A549 (cell line): ENCODE data around the gene RAB17. TPM values are rescaled to one million over a fixed set of nuclear protein-coding genes. Genes with fewer than 3 reads are reported as not detected.
A peak's percentile ranks its signal among the peaks of the same experiment; 100 is the strongest.

Experiments
- ATAC-seq, 2 experiments: fragments of 200-7000 bp in 1 of 2; fragments of >200 bp in 1 of 2; cut with Nextera tagmentation in 1 of 2; cut with Tn5 transposase in 1 of 2; 3 replicates each; pipeline versions ENCODE4 v1.8.0 to v1.9.1; 2018 to 2020; ENCODE audit warnings: mild to moderate bottlenecking in 1 of 2, moderate library complexity in 1 of 2
- CTCF ChIA-PET: fragments of 300-600 bp; sonication (Branson Sonifier 250); formaldehyde crosslinking; extraction: SDS; loops from one replicate; lab custom pipeline; 2021; ENCODE audit warnings: antibody characterized with exemption, inconsistent platforms; lab: Yijun Ruan, JAX
- POLR2A ChIA-PET: fragments of 350-600 bp; formaldehyde crosslinking; extraction: SDS; loops from one replicate; lab custom pipeline; 2021; ENCODE audit warnings: antibody characterized with exemption, inconsistent platforms; lab: Yijun Ruan, JAX
- DNase-seq, 2 experiments: peaks; one replicate each; pipeline versions ENCODE4 v3.0.0 to v3.0.0-alpha.2; 2011 to 2016; ENCODE audit warnings: low read depth in 1 of 2, low spot score in 1 of 2
- FAIRE-seq: peaks from 2 replicates; lab custom pipeline; 2011; peaks lifted over from hg19 to GRCh38; lab: Jason Lieb, UNC
- H3K27ac ChIP-seq, 2 experiments: fragments of >200 bp; sonication (Bioruptor Twin); formaldehyde crosslinking; 3 replicates each; pipeline ENCODE4 v1.5.1; 2016 to 2017
- H3K4me1 ChIP-seq: fragments of >200 bp; sonication (Bioruptor Twin); formaldehyde crosslinking; 3 replicates; pipeline ENCODE4 v1.6.1; 2016
- H3K4me2 ChIP-seq: fragments of >200 bp; sonication (Bioruptor Twin); formaldehyde crosslinking; 3 replicates; pipeline ENCODE4 v1.6.1; 2016
- H3K4me3 ChIP-seq: fragments of >200 bp; sonication (Bioruptor Twin); formaldehyde crosslinking; 3 replicates; pipeline ENCODE4 v1.5.1; 2016
- H3K9me3 ChIP-seq: fragments of >200 bp; sonication (Bioruptor Twin); formaldehyde crosslinking; 3 replicates; pipeline ENCODE4 v1.6.1; 2016
- CBX8 ChIP-seq: fragments of 200-600 bp; sonication (generic); IDR thresholded peaks from 2 replicates; pipeline ENCODE4 v1.6.1; 2016
- CHD2 ChIP-seq: fragments of 150-350 bp; IDR thresholded peaks from 2 replicates; pipeline ENCODE4 v1.6.1; 2014; ENCODE audit warnings: low read length; ENCODE audit not compliant: partially characterized antibody
- FOSL2 ChIP-seq, 2 experiments: fragments of 450-650 bp in 1 of 2; fragments of >200 bp in 1 of 2; sonication (Bioruptor Twin) in 1 of 2; formaldehyde crosslinking; IDR thresholded peaks; 2 replicates each; pipeline versions ENCODE4 v1.5.0 to v1.6.1; 2016 to 2020; ENCODE audit warnings: mild to moderate bottlenecking in 1 of 2, moderate library complexity in 1 of 2
- GATA3 ChIP-seq: IDR thresholded peaks from 2 replicates; pipeline ENCODE4 v1.6.1; 2012; ENCODE audit warnings: borderline replicate concordance
- HES2 ChIP-seq: fragments of >200 bp; sonication (Bioruptor Twin); formaldehyde crosslinking; IDR thresholded peaks from 2 replicates; pipeline ENCODE4 v1.6.1; 2016
- HMGXB4 ChIP-seq: fragments of 250-450 bp; sonication (Bioruptor Pico); IDR thresholded peaks from 2 replicates; pipeline ENCODE4 v1.5.0; 2021; ENCODE audit warnings: mild to moderate bottlenecking, moderate library complexity, borderline replicate concordance
- HOXA7 ChIP-seq: fragments of 250-450 bp; sonication (Bioruptor Pico); IDR thresholded peaks from 2 replicates; pipeline ENCODE4 v1.5.0; 2020; ENCODE audit warnings: mild to moderate bottlenecking, moderate library complexity
- JUN ChIP-seq, 2 experiments: fragments of >200 bp; sonication (Bioruptor Twin); formaldehyde crosslinking; IDR thresholded peaks; 2 replicates in 1 of 2; 3 replicates in 1 of 2; pipeline ENCODE4 v1.6.1; 2016 to 2017
- MAFK ChIP-seq: fragments of 450-650 bp; IDR thresholded peaks from 2 replicates; pipeline ENCODE4 v1.6.1; 2014; ENCODE audit not compliant: partially characterized antibody
- NFE2L2 ChIP-seq: fragments of 150-350 bp; conservative IDR thresholded peaks from 2 replicates; pipeline ENCODE4 v1.6.1; 2014; ENCODE audit warnings: low read length
- PBX3 ChIP-seq: IDR thresholded peaks from 2 replicates; pipeline ENCODE4 v1.6.1; 2012
- SMC3 ChIP-seq: fragments of >200 bp; sonication (Bioruptor Twin); formaldehyde crosslinking; IDR thresholded peaks from 3 replicates; pipeline ENCODE4 v1.6.1; 2018; ENCODE audit warnings: inconsistent platforms
- TFCP2L1 ChIP-seq: fragments of 250-450 bp; sonication (Bioruptor Pico); IDR thresholded peaks from 2 replicates; pipeline ENCODE4 v1.5.0; 2021; ENCODE audit warnings: mild to moderate bottlenecking
- WGBS: methylation state at CpG from one replicate; pipeline ENCODE4 v1.1.6; 2017; ENCODE audit errors: missing lambda C conversion rate; 5-methylcytosine and 5-hydroxymethylcytosine counted together
- polyA plus RNA-seq, 4 experiments: library from polyadenylated mRNA; depleted of rRNA in 3 of 4; stranded (reverse); fragments of >200 nt; fragmentation: RNase III in 1 of 4; extraction: RNeasy Plus Mini Kit Qiagen cat#74134 plus additional on column Dnase treatment in 1 of 4; gene quantifications; 2 replicates in 3 of 4; 3 replicates in 1 of 4; pipeline ENCODE4 v1.2.3, GENCODE V29; 2011 to 2017

RAB17 gene
- polyA plus RNA-seq, 2 of the 4 experiments (the other 2 are of a cell fraction) = 0.44 to 2.2 TPM

- POLR2A ChIA-PET = interaction anchor here (1.3 kb wide), 1 partner anchor 27 kb away, joined by 4 read pairs; no protein-coding TSS in a partner anchor
- DNase-seq (no peak), FAIRE-seq (no peak), ATAC-seq (peak; percentile 2 to 11; a peak in 3 of 6 replicates)
- WGBS = 77% methylated on average over 6 of the region's 6 CpGs
- Histone ChIP-seq H3K4me3 (no peak overlapping the region), H3K4me2 (0 out of 3 replicates have a peak overlapping the region, but pooled peaks have one; percentile 15), H3K27ac (peak overlapping the region; percentile 50 to 70; a peak in 4 of 6 replicates), H3K4me1 (peaks cover 50% of the 10 kb centered on the region), H3K9me3 (no peaks in the 10 kb centered on the region)
- TF ChIP-seq CHD2 (no peak), PBX3 (0 out of 2 replicates have a peak, but pooled peaks have one; percentile 14), HES2 (no peak), CBX8 (no peak), GATA3 (no peak)
- CTCF ChIA-PET = interaction anchor here (1.0 to 4.5 kb wide), 5 partner anchors 10 to 69 kb away, joined by 3 to 26 read pairs (median 12); no protein-coding TSS in a partner anchor
Measured at GRCh38 chr2:237539681-237540080, 50.9 kb downstream of the RAB17 start.

- POLR2A ChIA-PET = interaction anchor here (0.6 kb wide), 1 partner anchor 37 kb away, joined by 3 read pairs; no protein-coding TSS in a partner anchor
- H3K9me3 ChIP-seq = no peaks in the 10 kb centered on the region
- no peak overlapping the region for H3K4me3 ChIP-seq
- TF ChIP-seq FOSL2 (IDR thresholded peaks at IDR 0.05) (no peak), FOSL2 (CRISPR knock-in tag; IDR thresholded peaks at IDR 0.05) (no peak), NFE2L2 (no peak), TFCP2L1 (CRISPR knock-in tag) (peak; percentile 7; the same call in 1 of the 2 replicates)
- TF ChIP-seq, all 56 proteins: peak for 1
- peak overlapping the region in 1 of 2 experiments; percentile 70; a peak in 3 of 6 replicates for H3K27ac ChIP-seq
- CTCF ChIA-PET = interaction anchor here (0.9 to 4.5 kb wide), 5 partner anchors 10 to 68 kb away, joined by 3 to 26 read pairs (median 5); no protein-coding TSS in a partner anchor
- ATAC-seq = peak in 1 of 2 experiments; percentile 16; a peak in 2 of 6 replicates
- no peak for FAIRE-seq
- WGBS = 92% methylated on average over 16 of the region's 18 CpGs
- no peak overlapping the region for H3K4me2 ChIP-seq
- no peak for DNase-seq
- peaks cover 58% of the 10 kb centered on the region for H3K4me1 ChIP-seq
Measured at GRCh38 chr2:237538901-237539300, 51.6 kb downstream of the RAB17 start.

- no peak overlapping the region for H3K4me2 ChIP-seq
Measured at GRCh38 chr2:237538001-237538720, 52.4 kb downstream of the RAB17 start.

More at GRCh38 chr2:237538001-237538720, 52.4 kb downstream of the RAB17 start:
- no peak for DNase-seq
- no peak for TF ChIP-seq HMGXB4 (CRISPR knock-in tag)
- no peak for TF ChIP-seq HOXA7 (CRISPR knock-in tag)
- TF ChIP-seq JUN (IDR thresholded peaks at IDR 0.05) = 0 out of 5 replicates have a peak, but pooled peaks of 1 of the 2 experiments have one; percentile 2
- TF ChIP-seq SMC3 = no peak
- no peak for TF ChIP-seq MAFK
- TF ChIP-seq, all 56 proteins: peak for 1
- 90% methylated on average over 29 of the region's 29 CpGs for WGBS
- no peak for FAIRE-seq
- ATAC-seq = no peak
- ChIA-PET POLR2A (interaction anchor here (0.6 kb wide), 1 partner anchor 36 kb away, joined by 3 read pairs; no protein-coding TSS in a partner anchor), CTCF (interaction anchor here (0.9 to 4.5 kb wide), 4 partner anchors 11 to 67 kb away, joined by 3 to 26 read pairs (median 14); no protein-coding TSS in a partner anchor)
- no peak overlapping the region for H3K4me3 ChIP-seq
- no peaks in the 10 kb centered on the region for H3K9me3 ChIP-seq
- H3K27ac ChIP-seq = peak overlapping the region in 1 of 2 experiments; percentile 70; a peak in 1 of 6 replicates
- peaks cover 59% of the 10 kb centered on the region for H3K4me1 ChIP-seq
